Caco-2 (cell line): ENCODE results near the gene METTL25. TPM values are rescaled to one million over a fixed set of nuclear protein-coding genes. Genes with fewer than 3 reads are reported as not detected.

Experiments
- BruUV-seq: library from RNA; stranded (reverse); fragments of 400-500 nt; replicated peaks from 2 replicates; lab custom pipeline; 2021; lab: Mats Ljungman, UMichigan
- CTCF ChIA-PET: fragments of 300-600 bp; sonication (Branson Sonifier 250); formaldehyde crosslinking; loops from one replicate; lab custom pipeline; 2022; ENCODE audit warnings: antibody characterized with exemption; lab: Charles Lee
- POLR2A ChIA-PET: fragments of 300-600 bp; sonication (Branson Sonifier 250); formaldehyde crosslinking; loops from one replicate; lab custom pipeline; 2022; ENCODE audit warnings: antibody characterized with exemption; lab: Charles Lee
- DNase-seq, 2 experiments: peaks; one replicate each; pipeline versions ENCODE4 v3.0.0 to v3.0.0-alpha.2; 2020 to 2022
- H3K27me3 ChIP-seq: replicated peaks from 2 replicates; pipeline ENCODE4 v1.6.0; 2011; ENCODE audit warnings: low read length; ENCODE audit not compliant: control insufficient read depth, insufficient read depth
- H3K36me3 ChIP-seq: 2 replicates; pipeline ENCODE4 v1.5.1; 2011; ENCODE audit warnings: low read length; ENCODE audit not compliant: control insufficient read depth, insufficient read depth
- H3K4me1 ChIP-seq: fragments of 250-450 bp; sonication (Bioruptor Pico); 2 replicates; pipeline ENCODE4 v1.5.1; 2020; ENCODE audit warnings: mild to moderate bottlenecking
- H3K4me3 ChIP-seq: 2 replicates; pipeline ENCODE4 v1.5.1; 2011; ENCODE audit warnings: low read depth, mild to moderate bottlenecking, control low read depth, low read length
- H3K9me3 ChIP-seq: fragments of 250-450 bp; sonication (Bioruptor Pico); 2 replicates; pipeline ENCODE4 v1.5.1; 2020; ENCODE audit warnings: mild to moderate bottlenecking, moderate library complexity
- H3K27ac Mint-ChIP-seq: one replicate; pipeline ENCODE4 v1.8.0; 2022; ENCODE audit warnings: mixed read lengths; ENCODE audit not compliant: unreplicated experiment
- H3K27me3 Mint-ChIP-seq: one replicate; pipeline ENCODE4 v1.8.0; 2022; ENCODE audit warnings: mixed read lengths; ENCODE audit not compliant: insufficient read depth, unreplicated experiment
- H3K36me3 Mint-ChIP-seq: one replicate; pipeline ENCODE4 v1.8.0; 2022; ENCODE audit warnings: mild to moderate bottlenecking, mixed read lengths; ENCODE audit not compliant: insufficient read depth, unreplicated experiment
- H3K4me1 Mint-ChIP-seq: one replicate; pipeline ENCODE4 v1.8.0; 2022; ENCODE audit warnings: low read depth, mixed read lengths; ENCODE audit not compliant: unreplicated experiment
- H3K4me3 Mint-ChIP-seq: one replicate; pipeline ENCODE4 v1.8.0; 2022; ENCODE audit warnings: mild to moderate bottlenecking, moderate library complexity, mixed read lengths; ENCODE audit not compliant: unreplicated experiment
- H3K9me3 Mint-ChIP-seq: one replicate; pipeline ENCODE4 v1.8.0; 2022; ENCODE audit warnings: mixed read lengths; ENCODE audit not compliant: unreplicated experiment
- intact Hi-C: fragments of 100-400 bp; cut with micrococcal nuclease; formaldehyde crosslinking; loops from one replicate; pipeline ENCODE4 v1.10.0; 2022; ENCODE audit not compliant: unreplicated experiment
- total RNA-seq: library from RNA; stranded (reverse); gene quantifications from 2 replicates; pipeline ENCODE4 v1.2.3, GENCODE V29; 2022
- TF ChIP-seq, protein P1 (sequence below), 2 experiments: fragments of 200-600 bp in 1 of 2; IDR thresholded peaks; 1 replicate in 1 of 2; 2 replicates in 1 of 2; pipeline versions ENCODE4 v1.5.1 to v1.8.0; 2011 to 2022; ENCODE audit warnings: antibody characterized with exemption in 1 of 2, control low read depth in 1 of 2, inconsistent platforms in 1 of 2, low read depth in 1 of 2, low read length in 1 of 2, mild to moderate bottlenecking in 1 of 2, moderate library complexity in 1 of 2; ENCODE audit not compliant: insufficient read depth in 1 of 2, severe bottlenecking in 1 of 2, unreplicated experiment in 1 of 2

The METTL25 gene
- total RNA-seq, 1 experiment from 2014 or later, result 8.4 TPM

DNA sequence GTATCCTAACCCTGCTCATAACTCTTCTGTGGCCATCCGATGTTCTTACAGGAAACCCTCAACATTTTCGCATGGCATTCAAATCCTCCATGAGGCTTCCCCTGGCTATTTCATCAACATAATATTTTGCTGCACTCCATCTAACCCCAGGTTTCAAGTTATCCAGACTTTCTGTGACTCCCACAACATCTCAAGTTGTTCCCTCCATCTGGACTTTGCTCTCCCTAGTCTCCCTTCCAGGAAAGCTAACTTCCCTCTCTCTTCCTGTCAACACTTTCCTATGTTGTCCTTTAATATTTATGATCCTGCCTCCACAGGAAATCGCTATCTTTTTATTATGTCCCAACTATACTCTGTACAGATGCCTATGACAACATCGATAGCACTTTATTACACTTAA is 146.1 kb downstream of the METTL25 start:
- TF ChIP-seq, protein P1, sequence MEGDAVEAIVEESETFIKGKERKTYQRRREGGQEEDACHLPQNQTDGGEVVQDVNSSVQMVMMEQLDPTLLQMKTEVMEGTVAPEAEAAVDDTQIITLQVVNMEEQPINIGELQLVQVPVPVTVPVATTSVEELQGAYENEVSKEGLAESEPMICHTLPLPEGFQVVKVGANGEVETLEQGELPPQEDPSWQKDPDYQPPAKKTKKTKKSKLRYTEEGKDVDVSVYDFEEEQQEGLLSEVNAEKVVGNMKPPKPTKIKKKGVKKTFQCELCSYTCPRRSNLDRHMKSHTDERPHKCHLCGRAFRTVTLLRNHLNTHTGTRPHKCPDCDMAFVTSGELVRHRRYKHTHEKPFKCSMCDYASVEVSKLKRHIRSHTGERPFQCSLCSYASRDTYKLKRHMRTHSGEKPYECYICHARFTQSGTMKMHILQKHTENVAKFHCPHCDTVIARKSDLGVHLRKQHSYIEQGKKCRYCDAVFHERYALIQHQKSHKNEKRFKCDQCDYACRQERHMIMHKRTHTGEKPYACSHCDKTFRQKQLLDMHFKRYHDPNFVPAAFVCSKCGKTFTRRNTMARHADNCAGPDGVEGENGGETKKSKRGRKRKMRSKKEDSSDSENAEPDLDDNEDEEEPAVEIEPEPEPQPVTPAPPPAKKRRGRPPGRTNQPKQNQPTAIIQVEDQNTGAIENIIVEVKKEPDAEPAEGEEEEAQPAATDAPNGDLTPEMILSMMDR (IDR thresholded peaks at IDR 0.05; ENCODE audit: insufficient read depth in 1 of 2, low read depth in 1 of 2, low read length in 1 of 2, severe bottlenecking in 1 of 2, unreplicated experiment in 1 of 2), result no peak
- Histone ChIP-seq H3K4me1 (no peaks in the 10 kb centered on the region), H3K27me3 (no peaks in the 10 kb centered on the region), H3K4me3 (no peak overlapping the region), H3K36me3 (no peaks in the 10 kb centered on the region), H3K9me3 (no peaks in the 10 kb centered on the region)
- Mint-ChIP-seq H3K4me1 (no peaks in the 10 kb centered on the region), H3K4me3 (no peak overlapping the region), H3K36me3 (no peaks in the 10 kb centered on the region), H3K27me3 (peaks cover 12% of the 10 kb centered on the region), H3K27ac (no peak overlapping the region), H3K9me3 (no peaks in the 10 kb centered on the region)
- intact Hi-C loops, result no loop called here
- CTCF ChIA-PET, result interaction anchor here (0.5 kb wide), 1 partner anchor 143 kb away, joined by 3 read pairs; no protein-coding TSS in a partner anchor
- no peak for DNase-seq
- POLR2A ChIA-PET, result no interaction called here
- no TSS peak for BruUV-seq

DNA sequence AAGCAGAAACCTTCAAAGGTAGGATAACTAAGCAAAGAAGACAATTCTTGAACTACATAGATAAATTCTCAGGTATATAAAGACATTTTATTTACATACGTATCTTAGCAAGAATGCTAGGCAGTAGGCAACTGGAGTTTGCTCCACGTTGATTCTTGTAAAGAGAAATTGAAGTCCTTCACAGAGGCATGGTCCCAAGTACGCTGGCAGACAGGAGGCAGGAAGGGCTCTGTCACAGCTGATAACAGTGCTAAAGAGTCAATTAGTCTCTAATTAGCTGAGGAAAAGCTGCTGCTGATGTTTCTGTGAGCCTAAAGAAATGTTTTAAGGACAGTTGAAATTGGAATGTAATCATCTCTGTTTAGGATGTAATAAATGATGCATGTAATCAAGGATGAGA is 146.8 kb downstream of the METTL25 start:
- BruUV-seq, result no TSS peak
- POLR2A ChIA-PET, result no interaction called here
- peaks cover 12% of the 10 kb centered on the region for H3K27me3 Mint-ChIP-seq
- no peak overlapping the region for H3K4me3 Mint-ChIP-seq
- H3K27ac Mint-ChIP-seq, result no peak overlapping the region
- H3K36me3 Mint-ChIP-seq, result no peaks in the 10 kb centered on the region
- no peaks in the 10 kb centered on the region for H3K4me1 ChIP-seq
- TF ChIP-seq, protein P1 (IDR thresholded peaks at IDR 0.05; ENCODE audit: insufficient read depth in 1 of 2, low read depth in 1 of 2, low read length in 1 of 2, severe bottlenecking in 1 of 2, unreplicated experiment in 1 of 2), result no peak
- H3K9me3 Mint-ChIP-seq, result no peaks in the 10 kb centered on the region
- H3K9me3 ChIP-seq, result no peaks in the 10 kb centered on the region
- H3K36me3 ChIP-seq, result no peaks in the 10 kb centered on the region
- no peak overlapping the region for H3K4me3 ChIP-seq
- CTCF ChIA-PET, result no interaction called here
- H3K27me3 ChIP-seq, result no peaks in the 10 kb centered on the region
- no peak for DNase-seq
- intact Hi-C loops, result no loop called here
- H3K4me1 Mint-ChIP-seq, result no peaks in the 10 kb centered on the region

DNA sequence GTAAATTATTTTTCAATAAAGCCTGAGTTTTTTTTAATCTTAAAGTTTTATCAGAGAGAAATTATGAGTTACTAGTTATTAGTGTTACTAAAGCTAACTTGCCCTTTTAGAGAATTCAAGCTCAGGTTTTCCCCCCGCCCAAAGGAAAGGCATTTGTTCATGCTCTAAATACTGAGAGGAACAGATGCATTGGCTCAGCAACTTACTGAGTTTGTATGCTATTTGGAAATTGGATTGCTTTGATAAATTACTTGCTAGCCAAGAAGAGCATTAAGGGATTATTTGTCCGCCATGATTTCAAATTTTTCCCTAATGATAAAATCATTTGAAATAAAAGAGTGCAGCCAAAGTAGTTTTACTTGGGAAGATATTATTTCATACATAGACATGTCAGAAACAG is 149.4 kb downstream of the METTL25 start:
- TF ChIP-seq, protein P1 (IDR thresholded peaks at IDR 0.05; ENCODE audit: insufficient read depth in 1 of 2, low read depth in 1 of 2, low read length in 1 of 2, severe bottlenecking in 1 of 2, unreplicated experiment in 1 of 2), result no peak
- BruUV-seq, result no TSS peak
- H3K27me3 Mint-ChIP-seq, result peaks cover 7% of the 10 kb centered on the region
- H3K27ac Mint-ChIP-seq, result no peak overlapping the region
- no peaks in the 10 kb centered on the region for H3K36me3 Mint-ChIP-seq
- no peaks in the 10 kb centered on the region for H3K4me1 Mint-ChIP-seq
- intact Hi-C loops, result no loop called here
- H3K4me3 Mint-ChIP-seq, result no peak overlapping the region
- no peaks in the 10 kb centered on the region for H3K9me3 Mint-ChIP-seq
- no peak for DNase-seq
- H3K4me1 ChIP-seq, result no peaks in the 10 kb centered on the region
- H3K4me3 ChIP-seq, result no peak overlapping the region
- no peaks in the 10 kb centered on the region for H3K27me3 ChIP-seq
- POLR2A ChIA-PET, result no interaction called here
- CTCF ChIA-PET, result no interaction called here
- no peaks in the 10 kb centered on the region for H3K9me3 ChIP-seq
- H3K36me3 ChIP-seq, result no peaks in the 10 kb centered on the region
